Measurements from ENCODE around the gene HHIP. TPM values are rescaled to one million over a fixed set of nuclear protein-coding genes. Genes with fewer than 3 reads are reported as not detected.

The HHIP gene
- total RNA-seq, 1 donor from 2014 or later: 29.6 TPM

DNA sequence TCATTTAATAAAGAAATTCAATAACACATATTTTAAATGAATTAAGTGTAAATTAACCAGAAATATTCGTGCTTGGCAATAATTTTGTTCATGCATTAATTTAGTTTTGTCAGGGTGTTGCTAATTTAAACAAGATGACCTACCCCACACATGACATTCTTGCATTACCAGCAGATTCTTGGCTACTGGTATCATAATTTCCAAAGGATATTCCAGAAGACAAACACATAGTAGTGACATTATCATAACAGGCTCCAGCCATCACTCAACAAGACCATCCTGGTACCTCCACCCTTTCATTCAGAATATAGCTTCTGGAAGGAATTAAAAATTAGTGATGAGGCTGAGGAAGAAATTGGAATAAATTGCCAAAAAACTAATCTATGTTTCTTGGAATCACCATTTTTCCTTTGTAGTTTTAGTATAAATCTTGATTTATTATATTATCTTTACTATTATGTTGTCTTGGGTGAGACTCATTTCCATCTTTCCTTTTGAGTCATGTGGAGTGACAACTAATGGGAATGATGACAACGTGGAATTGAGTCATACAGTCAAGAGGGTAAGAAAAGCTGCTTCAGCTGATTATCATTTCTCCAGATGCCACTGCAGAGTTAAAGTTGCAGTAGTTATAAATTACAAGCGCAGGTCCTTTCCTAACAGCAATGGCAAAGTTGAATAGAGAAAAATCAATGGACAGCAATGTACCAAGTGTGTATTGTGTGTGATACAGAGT lies 30.9 kb upstream of the HHIP start:
- Mint-ChIP-seq H3K27me3 (no peaks in the 10 kb centered on the region), H3K4me3 (no peak overlapping the region), H3K4me1 (ENCODE audit: unreplicated experiment) (no peaks in the 10 kb centered on the region), H3K9me3 (peaks cover 4% of the 10 kb centered on the region), H3K27ac (no peak overlapping the region), H3K36me3 (no peaks in the 10 kb centered on the region)
- no peak for DNase-seq (ENCODE audit: extremely low spot score, unreplicated experiment)
- TF ChIP-seq, protein P1, sequence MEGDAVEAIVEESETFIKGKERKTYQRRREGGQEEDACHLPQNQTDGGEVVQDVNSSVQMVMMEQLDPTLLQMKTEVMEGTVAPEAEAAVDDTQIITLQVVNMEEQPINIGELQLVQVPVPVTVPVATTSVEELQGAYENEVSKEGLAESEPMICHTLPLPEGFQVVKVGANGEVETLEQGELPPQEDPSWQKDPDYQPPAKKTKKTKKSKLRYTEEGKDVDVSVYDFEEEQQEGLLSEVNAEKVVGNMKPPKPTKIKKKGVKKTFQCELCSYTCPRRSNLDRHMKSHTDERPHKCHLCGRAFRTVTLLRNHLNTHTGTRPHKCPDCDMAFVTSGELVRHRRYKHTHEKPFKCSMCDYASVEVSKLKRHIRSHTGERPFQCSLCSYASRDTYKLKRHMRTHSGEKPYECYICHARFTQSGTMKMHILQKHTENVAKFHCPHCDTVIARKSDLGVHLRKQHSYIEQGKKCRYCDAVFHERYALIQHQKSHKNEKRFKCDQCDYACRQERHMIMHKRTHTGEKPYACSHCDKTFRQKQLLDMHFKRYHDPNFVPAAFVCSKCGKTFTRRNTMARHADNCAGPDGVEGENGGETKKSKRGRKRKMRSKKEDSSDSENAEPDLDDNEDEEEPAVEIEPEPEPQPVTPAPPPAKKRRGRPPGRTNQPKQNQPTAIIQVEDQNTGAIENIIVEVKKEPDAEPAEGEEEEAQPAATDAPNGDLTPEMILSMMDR (conservative IDR thresholded peaks at IDR 0.05): no peak

DNA sequence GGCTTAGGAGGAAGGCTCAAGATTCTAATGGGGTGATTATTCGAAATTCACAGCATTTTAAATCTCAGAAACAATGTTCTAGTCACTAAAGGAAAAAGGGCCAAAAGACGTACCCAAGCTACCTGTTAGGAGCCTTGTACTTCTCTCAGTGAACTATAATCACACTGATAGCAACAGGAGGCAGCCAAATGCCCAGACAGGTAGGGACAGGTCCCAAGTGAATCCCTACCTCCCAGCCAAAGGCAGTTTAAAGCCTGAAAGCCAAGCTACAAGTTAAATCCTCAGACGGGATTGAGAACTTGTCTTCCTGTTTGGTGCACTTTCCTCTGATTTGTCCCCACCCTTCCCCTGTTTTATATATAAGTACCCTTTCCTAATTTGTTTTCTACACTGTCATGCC lies 24.3 kb upstream of the HHIP start:
- Mint-ChIP-seq H3K4me1 (ENCODE audit: unreplicated experiment) (no peaks in the 10 kb centered on the region), H3K27me3 (no peaks in the 10 kb centered on the region), H3K4me3 (no peak overlapping the region), H3K27ac (no peak overlapping the region), H3K36me3 (no peaks in the 10 kb centered on the region), H3K9me3 (peaks cover 4% of the 10 kb centered on the region)
- DNase-seq (ENCODE audit: extremely low spot score, unreplicated experiment): no peak
- TF ChIP-seq, protein P1 (conservative IDR thresholded peaks at IDR 0.05): no peak

DNA sequence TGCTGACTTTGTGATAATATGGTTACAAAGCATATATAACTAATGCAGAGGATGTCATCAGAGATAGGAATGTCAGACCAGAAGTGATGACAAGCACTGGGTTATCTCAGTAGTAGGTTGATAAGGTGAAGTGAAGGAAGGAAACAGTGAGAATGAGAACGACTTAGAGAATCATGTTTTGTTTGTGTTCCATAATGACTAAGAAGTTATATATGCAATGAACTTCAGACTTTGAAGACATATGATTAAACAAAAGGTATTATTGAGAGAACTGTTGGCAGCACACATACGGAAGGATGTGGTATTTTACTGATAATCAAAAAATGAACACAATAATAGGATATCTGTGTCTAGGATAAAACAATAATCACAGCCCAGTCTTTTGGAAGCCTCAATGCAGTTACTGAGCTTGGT lies 18.3 kb upstream of the HHIP start:
- H3K4me3 Mint-ChIP-seq: no peak overlapping the region

DNA sequence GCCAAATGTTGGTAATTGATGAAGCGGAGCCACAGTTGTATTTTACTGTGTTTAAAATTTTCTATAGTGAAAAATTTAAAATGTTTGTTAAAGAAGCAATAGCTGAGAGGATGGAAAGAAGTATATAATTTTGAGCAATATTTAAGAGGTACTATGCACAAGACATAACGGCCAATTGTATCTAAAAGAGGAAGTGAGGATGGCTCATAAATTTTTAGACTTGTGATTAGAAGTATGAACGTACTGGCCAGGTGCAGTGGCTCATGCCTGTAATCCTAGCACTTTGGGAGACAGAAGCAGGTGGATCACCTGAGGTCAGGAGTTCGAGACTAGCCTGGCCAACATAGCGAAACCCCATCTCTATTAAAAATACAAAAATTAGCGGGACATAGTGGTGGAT lies 12.7 kb upstream of the HHIP start:
- H3K36me3 Mint-ChIP-seq: no peaks in the 10 kb centered on the region
- no peak for DNase-seq (ENCODE audit: extremely low spot score, unreplicated experiment)
- no peak overlapping the region for H3K27ac Mint-ChIP-seq
- no peaks in the 10 kb centered on the region for H3K4me1 Mint-ChIP-seq (ENCODE audit: unreplicated experiment)
- TF ChIP-seq, protein P1 (conservative IDR thresholded peaks at IDR 0.05): no peak
- no peaks in the 10 kb centered on the region for H3K9me3 Mint-ChIP-seq
- peaks cover 3% of the 10 kb centered on the region for H3K27me3 Mint-ChIP-seq
- no peak overlapping the region for H3K4me3 Mint-ChIP-seq

More for the DNA sequence above, 18.3 kb upstream of the HHIP start:
- TF ChIP-seq, protein P1 (conservative IDR thresholded peaks at IDR 0.05): no peak
- Mint-ChIP-seq H3K9me3 (no peaks in the 10 kb centered on the region), H3K4me1 (ENCODE audit: unreplicated experiment) (no peaks in the 10 kb centered on the region), H3K27me3 (no peaks in the 10 kb centered on the region), H3K36me3 (no peaks in the 10 kb centered on the region), H3K27ac (no peak overlapping the region)
- no peak for DNase-seq (ENCODE audit: extremely low spot score, unreplicated experiment)

DNA sequence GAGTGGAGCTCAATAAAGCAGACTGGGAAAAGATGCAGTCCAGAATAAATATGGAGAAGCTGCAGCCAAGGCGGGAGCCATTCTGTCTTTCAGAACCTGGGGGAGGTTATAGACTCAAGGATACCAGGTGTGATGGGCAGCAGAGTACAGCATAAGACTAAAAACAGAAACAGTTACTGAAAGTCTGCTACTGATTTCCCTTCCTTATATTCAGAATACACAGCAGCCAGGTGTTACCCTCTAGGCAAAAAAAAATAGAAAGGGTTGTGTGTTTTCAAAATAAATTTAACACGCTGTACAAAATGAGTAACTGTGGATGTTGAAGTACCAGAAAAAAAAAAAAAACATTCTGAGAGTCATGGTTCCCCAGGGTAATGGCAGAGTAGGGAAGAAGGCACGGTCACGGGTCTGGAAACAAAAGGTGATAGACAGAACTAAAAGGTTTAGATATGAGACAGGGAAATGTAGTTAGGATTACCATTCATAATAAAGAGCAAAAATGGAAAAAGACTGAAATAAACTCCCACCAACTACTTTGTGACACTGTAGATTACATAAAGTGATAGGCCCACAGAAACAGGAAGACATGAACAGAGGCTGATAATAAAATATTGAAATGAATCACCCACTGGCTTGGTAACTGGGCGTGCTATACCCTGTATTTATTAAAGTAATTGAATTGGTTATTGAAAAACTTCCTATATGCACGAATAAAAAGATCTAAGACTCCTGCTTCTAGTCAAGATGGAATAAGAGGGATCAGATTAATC lies 10.8 kb upstream of the HHIP start:
- no peak overlapping the region for H3K27ac Mint-ChIP-seq
- no peaks in the 10 kb centered on the region for H3K4me1 Mint-ChIP-seq (ENCODE audit: unreplicated experiment)
- no peaks in the 10 kb centered on the region for H3K36me3 Mint-ChIP-seq
- DNase-seq (ENCODE audit: extremely low spot score, unreplicated experiment): no peak
- TF ChIP-seq, protein P1 (conservative IDR thresholded peaks at IDR 0.05): no peak
- H3K27me3 Mint-ChIP-seq: peaks cover 7% of the 10 kb centered on the region
- peaks cover 5% of the 10 kb centered on the region for H3K9me3 Mint-ChIP-seq
- no peak overlapping the region for H3K4me3 Mint-ChIP-seq

Measured in type B pancreatic cell (in vitro differentiated cells).